ENCODE data around the gene TP73.

TP73 gene

DNA sequence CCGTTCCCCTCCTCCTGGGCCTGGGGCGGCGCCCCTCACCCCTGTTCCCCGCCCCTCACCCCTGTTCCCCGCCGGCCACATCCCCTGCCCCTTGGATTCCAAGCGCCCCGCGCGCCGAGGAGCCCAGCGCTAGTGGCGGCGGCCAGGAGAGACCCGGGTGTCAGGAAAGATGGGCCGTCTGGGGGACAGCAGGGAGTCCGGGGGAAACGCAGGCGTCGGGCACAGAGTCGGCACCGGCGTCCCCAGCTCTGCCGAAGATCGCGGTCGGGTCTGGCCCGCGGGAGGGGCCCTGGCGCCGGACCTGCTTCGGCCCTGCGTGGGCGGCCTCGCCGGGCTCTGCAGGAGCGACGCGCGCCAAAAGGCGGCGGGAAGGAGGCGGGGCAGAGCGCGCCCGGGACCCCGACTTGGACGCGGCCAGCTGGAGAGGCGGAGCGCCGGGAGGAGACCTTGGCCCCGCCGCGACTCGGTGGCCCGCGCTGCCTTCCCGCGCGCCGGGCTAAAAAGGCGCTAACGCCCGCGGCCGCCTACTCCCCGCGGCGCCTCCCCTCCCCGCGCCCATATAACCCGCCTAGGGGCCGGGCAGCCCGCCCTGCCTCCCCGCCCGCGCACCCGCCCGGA lies at the start of gene TP73:
Gene TP73 (plus strand): TSS at position 587 of the 618 bp plus-strand sequence. CDS start 29,850 bp downstream, outside the sequence.
- DNase-seq = no peak

GRCh38 chr1:3603156-3603555 lies 49.2 kb upstream of the TP73 start:
- DNase-seq = no peak

DNA sequence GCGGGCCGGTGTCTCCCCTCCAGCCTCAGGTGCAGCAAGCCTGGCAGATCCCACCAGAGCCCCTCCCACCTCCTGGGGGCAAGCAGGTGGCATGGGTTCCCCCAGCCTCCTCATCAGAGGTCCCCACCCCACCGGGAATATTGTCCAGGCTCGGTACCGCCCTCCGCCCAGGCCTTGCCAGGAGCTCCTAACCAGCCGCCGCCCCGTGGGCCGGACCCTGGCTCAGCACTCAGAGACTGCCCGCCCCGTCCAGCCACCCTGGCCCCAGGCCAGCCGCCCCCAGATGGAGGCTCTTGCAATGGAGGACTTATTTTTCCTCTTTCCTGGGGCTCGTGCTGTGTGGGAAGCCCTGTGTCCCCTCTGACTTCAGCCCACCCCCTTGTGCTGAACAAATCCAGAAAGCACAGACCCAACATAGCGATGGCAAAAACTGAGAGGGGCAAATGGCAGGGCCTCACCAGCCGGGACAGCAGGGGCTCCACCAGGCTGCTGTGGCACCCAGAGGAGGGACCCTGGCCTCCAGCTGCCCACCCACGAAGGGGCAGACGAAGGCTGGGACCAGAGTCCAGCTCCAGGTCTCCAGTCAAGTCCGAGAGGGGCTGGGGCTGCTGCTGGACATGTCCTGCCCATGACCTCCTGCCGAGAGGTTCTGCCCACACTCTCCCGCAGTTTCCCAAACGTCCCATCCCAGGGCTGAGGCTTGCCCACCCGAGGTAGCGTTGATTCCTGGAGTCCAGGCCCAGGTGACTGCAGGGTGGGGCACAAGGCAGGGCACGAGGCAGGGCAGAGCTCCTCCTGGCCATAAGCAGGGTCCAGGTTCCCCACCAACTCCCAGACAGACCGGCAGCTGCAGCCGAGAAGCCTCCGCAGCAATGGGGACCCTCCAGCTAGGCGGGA lies 48.5 kb upstream of the TP73 start:
- DNase-seq = no peak

DNA sequence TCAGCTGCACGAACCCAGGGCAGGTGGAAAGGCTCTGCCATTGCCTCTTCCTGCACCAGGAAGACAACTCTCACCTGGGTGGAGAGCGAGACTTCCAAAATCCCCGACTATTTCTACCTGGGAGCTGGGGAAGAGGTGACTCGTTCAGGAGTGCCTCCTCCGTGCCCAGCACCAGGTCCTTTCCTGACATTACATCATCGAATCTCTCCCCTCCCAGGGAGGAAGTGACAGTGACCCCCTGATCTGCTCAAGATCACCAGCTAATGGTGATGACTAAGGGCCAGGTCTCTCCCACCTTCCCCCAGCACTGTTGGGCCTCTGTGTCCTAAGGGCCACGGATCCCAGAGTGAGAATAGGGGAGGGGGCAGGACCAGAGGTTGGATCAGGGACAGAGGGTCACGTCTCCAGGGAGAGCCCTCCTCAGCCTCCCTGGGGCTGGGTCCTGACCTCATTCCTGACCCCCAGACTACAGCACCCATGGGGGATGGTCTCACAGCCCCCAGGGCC lies 47.8 kb upstream of the TP73 start:
- DNase-seq = no peak

- no peak for DNase-seq
Observed at GRCh38 chr1:3604997-3605823, 47.1 kb upstream of the TP73 start.

DNA sequence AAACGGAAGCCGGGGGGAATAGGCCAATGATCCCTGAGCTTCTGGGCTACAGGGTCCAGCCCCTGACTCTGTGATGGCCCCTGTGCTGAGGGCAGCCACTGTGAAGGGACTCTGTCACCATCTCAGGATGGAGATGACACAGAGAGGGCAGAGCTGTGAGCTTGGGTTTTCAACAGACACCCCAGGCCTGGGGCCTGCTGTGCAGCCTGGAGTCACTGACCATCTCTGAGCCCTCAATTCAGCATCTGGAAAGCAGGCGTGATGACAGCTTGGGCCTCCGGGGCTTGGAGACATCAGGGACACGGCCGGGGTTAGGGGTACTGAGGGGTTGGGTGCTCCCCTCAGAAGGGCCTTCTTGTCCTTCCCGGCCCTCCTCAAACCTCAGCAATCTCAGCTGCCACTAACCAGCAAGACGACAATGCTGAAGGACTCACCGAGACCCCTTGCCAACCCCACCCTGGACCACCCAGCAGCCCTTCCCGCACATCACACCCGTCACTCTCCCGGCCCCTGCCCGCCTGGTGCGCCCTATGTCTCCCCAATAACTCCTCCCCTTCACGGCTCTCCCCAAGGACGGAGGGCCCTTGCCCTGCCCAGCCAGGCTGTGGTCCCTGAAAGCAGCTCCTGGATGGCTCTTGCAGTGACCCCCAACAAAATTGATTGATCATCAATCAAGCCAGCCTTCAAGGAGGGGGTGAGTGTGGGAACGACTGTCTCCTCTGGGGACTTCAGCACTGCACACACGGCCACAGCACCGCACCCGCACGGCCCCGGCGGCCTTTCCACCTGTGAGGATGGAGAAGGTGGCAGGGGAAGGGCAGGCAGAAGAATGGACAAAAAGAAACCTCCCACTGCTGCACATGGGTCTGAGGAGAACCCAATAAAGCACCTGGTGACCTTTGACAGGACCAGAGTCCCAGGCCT lies 45.3 kb upstream of the TP73 start:
- no peak for DNase-seq

DNA sequence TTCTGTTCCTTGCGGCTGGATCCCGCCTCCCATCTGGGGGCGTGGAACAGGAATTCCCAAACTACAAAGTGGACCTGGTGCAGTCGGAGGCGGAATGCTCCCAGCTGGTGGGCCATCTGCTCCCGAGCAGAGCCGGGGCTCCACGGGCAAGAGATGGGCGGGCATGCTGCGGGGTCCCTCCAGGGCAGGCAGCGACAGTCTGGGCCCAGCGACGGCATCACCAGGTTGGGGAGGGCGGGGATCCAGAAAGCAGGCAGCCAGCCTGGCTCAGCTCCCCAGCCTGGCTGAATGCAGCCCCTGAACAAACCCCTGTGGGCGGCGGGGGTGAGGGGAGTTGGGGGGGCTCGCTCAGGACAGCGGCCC lies 44.6 kb upstream of the TP73 start:
- no peak for DNase-seq

DNA sequence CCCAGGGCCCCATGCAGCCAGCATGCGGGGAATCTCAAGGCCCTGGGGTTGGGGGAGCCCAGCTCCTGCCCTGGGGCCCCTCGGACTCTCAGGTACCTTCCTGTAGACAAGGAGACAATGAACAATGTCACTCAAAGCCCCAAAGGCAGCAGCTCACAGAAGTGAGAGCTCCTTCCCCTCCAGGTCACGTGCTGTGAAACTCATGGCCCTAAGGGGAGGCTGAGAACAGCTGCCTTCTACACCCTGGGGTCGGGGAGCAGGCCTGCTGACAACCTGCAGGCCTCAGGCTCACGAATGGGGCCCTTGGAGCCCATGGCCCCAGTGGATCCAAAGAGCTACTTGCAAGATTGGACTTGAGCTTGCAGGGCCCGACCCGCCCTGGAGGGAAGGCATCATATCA lies 44.2 kb upstream of the TP73 start:
- no peak for DNase-seq

DNA sequence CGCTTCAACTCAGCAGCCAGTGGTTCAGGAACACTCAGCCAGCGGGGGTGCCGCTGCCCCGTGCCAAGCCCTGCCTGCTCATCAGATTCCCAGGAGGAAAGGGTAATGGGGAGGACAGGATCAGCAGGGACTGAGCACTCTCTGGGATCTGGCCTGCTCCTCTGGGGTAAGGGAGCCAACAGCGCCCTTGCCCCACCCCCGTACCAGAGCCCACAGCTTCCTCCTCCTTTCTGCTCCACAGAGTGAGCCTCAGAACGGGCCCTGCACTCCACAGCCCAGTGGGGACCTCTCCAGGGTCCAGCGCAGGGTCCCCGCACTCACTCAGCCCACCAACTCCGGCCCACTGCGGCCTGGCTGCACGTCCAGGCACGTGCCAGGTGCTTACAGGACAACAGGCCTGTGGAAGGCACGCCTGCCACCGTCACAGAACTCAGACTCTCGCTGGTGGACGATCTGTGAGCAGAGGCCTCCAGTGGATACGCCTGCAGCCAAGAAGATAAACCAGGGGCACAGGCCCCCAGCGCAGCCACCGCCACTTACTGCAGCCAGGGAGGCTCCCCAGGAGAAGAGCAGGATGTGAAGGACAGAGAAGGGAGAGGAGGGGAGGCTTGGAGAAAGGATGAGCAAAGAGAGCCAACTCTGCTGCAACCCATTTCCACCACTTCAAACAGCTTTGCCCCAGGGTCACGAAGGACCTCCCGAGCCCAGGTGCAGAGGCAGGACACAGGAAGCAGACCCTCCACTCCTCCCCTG lies 43.1 kb upstream of the TP73 start:
- no peak for DNase-seq

DNA sequence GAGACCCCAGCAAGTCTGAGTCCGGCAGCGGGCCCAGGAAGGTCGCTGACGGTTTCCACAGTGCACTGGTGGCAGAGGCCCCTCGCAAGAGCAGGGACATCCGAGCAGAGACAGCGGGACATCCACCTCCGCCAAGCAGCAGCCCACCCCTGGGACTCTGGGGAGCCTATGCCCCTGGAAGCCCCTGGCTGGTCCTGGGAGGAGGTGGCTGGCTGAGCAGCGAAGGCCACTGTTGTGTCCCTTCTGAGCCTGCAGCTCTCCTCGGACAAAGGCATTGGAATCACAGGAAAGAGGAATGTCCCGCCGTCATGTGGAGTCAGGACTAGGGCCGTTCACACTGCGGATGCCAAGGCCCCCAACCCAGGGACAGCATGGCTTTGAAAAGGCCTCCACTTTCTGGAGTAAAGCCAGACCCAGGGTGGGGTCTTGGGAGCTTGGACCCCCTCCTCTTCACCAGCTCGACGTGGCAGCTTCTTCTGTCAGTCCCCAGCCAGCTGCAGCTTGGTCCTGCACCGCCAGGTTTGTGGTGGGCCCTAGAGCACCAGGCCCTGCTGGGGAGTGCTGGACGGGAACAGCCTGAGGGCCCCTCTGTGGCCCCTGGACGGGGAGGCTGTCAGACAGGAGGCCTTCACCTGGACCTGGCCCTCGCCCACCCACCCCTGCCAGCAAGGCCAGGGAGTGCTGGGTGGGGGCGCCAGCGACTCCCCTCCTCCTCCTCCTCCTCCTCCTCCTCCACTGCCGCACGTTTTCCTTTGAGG lies 42.4 kb upstream of the TP73 start:
- no peak for DNase-seq

- DNase-seq = no peak
Observed at GRCh38 chr1:3610527-3611169, 41.7 kb upstream of the TP73 start.

DNA sequence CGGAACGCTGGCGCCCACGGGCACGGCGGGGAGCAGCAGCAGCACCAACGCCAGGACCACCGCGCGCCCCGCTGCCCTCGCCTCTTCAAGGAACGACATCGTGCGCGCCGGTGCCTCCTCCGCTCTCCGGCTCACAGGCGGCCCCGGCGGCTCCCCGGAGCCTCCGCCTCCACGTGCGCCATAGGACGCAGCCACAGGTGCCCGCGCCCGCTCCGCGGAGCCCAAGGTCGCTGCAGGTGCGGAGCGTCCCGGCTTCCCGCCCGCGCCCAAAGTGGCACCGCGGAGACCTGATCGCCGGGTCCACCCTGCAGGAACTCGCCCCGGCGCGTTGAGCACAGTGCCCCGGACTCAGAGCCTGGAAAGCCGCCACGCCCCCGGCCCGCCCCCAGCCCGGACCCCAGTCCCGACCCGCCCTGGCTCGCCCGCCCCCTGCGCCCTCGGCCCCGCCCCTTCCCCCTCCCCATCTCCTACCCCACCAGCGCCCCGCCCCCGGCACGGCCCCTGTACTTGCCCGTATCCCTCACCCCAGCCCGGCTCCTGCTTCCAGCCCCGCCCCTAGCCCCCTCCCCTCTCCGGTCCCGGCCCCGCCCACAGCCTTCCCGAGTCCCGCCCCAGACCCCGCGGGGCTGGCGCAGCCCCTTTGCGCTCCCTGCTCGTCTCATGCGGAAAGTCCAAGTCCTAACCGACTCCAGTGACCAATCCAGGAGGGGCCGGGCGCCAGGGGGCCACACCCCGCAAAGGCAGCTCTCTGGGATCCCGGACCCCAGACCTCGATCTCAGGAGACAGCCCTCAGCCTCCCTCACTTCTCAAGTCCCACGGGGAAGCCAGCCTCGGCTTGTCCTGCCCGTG lies 40.9 kb upstream of the TP73 start, which contains the start of gene MEGF6:
Gene MEGF6 (minus strand): TSS at position 339 of the 850 bp plus-strand sequence. CDS start 240 bp downstream, at position 99.
- no peak for DNase-seq

GRCh38 chr1:3612123-3612522 lies 40.2 kb upstream of the TP73 start:
- DNase-seq = no peak

DNA sequence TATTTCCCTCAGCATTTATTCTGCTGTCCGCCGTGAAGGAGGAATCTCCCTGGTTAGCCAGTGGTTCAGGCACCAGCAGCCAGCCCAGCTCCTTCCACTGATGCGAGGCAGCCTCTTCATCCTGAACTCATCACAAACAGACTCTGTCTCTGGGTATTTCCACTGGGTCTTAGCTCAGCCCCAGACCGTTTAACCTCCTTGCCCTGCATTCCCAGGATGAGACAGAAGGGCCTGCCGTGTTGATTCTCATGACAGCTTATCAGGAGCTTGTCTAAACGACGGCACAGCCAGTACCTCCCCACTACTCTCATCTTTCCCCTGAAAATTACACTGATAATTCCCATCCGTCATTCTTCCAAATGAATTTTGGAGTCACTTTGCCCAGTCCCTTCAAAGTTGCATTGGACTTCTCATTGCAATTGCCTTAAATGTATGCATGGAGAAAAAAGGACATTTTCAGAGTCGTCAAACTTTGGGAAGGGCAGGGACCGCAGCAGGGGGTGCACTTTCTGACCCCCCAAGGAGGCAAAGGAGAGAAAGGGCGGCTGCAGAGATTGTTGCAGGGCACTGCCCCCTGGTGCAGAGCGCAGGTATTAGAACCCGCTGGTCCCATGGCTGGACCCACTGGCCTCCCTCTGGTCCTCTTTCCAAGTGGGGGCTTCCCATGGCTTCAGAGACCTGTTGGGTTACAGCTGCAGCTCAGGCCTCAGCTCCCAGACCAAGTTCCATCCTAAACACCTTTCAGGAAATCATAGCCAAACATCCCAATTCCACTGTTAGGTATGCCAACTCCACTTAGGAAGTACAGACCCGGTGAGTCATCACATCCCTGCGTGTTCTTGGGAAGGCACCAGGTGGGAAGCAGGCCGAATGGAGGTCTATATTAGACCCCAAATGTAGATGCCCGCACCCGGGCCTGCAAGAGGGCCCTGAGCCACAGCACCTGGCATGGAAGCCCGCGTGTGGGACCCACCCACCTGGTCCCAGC lies 37.3 kb upstream of the TP73 start:
- DNase-seq = no peak

DNA sequence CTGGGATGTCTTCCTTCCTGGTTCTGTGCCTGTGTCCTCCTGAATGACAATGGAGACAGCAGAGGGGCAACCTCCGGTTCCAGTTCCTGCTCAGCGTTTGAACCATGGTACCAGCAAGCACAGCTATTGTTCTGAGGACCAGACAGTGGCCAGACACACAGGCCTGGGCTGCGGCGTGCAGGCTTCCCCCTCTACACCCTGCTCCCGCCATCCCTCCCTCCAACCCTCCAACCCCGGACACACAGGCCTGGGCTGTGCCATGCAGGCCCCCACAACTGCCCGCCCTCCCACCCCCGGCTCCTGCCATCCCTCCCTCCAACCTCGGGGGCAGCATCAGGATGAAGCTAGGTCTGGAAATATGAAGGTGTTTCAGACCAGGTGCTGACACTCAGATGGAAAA lies 35.5 kb upstream of the TP73 start:
- DNase-seq = no peak

GRCh38 chr1:3617806-3618345 lies 34.4 kb upstream of the TP73 start:
- no peak for DNase-seq

GRCh38 chr1:3618531-3618880 lies 33.8 kb upstream of the TP73 start:
- no peak for DNase-seq
